H9 (cell line): Measurements from ENCODE around the gene ATG13. TPM values are rescaled to one million over a fixed set of nuclear protein-coding genes. Genes with fewer than 3 reads are reported as not detected.

ENCODE experiments used
- DNase-seq: peaks from one replicate; pipeline ENCODE4 v3.0.0-alpha.2; 2017
- H2AFZ ChIP-seq: one replicate; pipeline ENCODE4 v1.6.1; 2013; ENCODE audit warnings: mild to moderate bottlenecking, low read length, control low read depth, moderate library complexity
- H2AK5ac ChIP-seq: 2 replicates; pipeline ENCODE4 v1.6.1; 2013; ENCODE audit warnings: low read length, control low read depth, mixed read lengths; ENCODE audit not compliant: insufficient read length
- H2BK120ac ChIP-seq: one replicate; pipeline ENCODE4 v1.6.1; 2013; ENCODE audit warnings: low read depth, mild to moderate bottlenecking, low read length, control low read depth, inconsistent platforms; ENCODE audit not compliant: poor library complexity, severe bottlenecking
- H2BK12ac ChIP-seq: 2 replicates; pipeline ENCODE4 v1.6.1; 2013; ENCODE audit warnings: low read length, control low read depth, mixed read lengths, low read depth; ENCODE audit not compliant: insufficient read length
- H2BK15ac ChIP-seq: 2 replicates; pipeline ENCODE4 v1.6.1; 2013; ENCODE audit warnings: low read depth, low read length, control low read depth
- H2BK20ac ChIP-seq: one replicate; pipeline ENCODE4 v1.6.1; 2013; ENCODE audit warnings: low read depth, mild to moderate bottlenecking, low read length, control low read depth, inconsistent platforms; ENCODE audit not compliant: poor library complexity, severe bottlenecking
- H2BK5ac ChIP-seq: 2 replicates; pipeline ENCODE4 v1.6.1; 2013; ENCODE audit warnings: low read length, control low read depth, mixed read lengths; ENCODE audit not compliant: insufficient read length
- H3K14ac ChIP-seq: 2 replicates; pipeline ENCODE4 v1.6.1; 2013; ENCODE audit warnings: low read length, control low read depth; ENCODE audit not compliant: insufficient read depth
- H3K18ac ChIP-seq: 2 replicates; pipeline ENCODE4 v1.6.1; 2013; ENCODE audit warnings: low read depth, mild to moderate bottlenecking, mixed read lengths, low read length, control low read depth; ENCODE audit not compliant: insufficient read length
- H3K23ac ChIP-seq: 2 replicates; pipeline ENCODE4 v1.6.1; 2013; ENCODE audit warnings: low read length, control low read depth, mixed read lengths, low read depth; ENCODE audit not compliant: insufficient read length
- H3K23me2 ChIP-seq: 2 replicates; pipeline ENCODE4 v1.6.1; 2013; ENCODE audit warnings: low read depth, mild to moderate bottlenecking, mixed read lengths, low read length, control low read depth; ENCODE audit not compliant: insufficient read length, poor library complexity, severe bottlenecking
- H3K27ac ChIP-seq: 2 replicates; pipeline ENCODE4 v1.5.1; 2013; ENCODE audit warnings: low read length, control low read depth, mixed read lengths, low read depth; ENCODE audit not compliant: insufficient read length
- H3K27me3 ChIP-seq: 2 replicates; pipeline ENCODE4 v1.6.1; 2013; ENCODE audit warnings: low read length, control low read depth, inconsistent platforms; ENCODE audit not compliant: insufficient read depth
- H3K4ac ChIP-seq: 2 replicates; pipeline ENCODE4 v1.6.1; 2013; ENCODE audit warnings: low read depth, mild to moderate bottlenecking, control low read depth, inconsistent platforms, low read length, moderate library complexity
- H3K4me1 ChIP-seq: 2 replicates; pipeline ENCODE4 v1.6.1; 2013; ENCODE audit warnings: low read length, control low read depth, inconsistent platforms; ENCODE audit not compliant: insufficient read depth
- H3K4me2 ChIP-seq: 2 replicates; pipeline ENCODE4 v1.6.1; 2013; ENCODE audit warnings: low read length, control low read depth, mixed read lengths; ENCODE audit not compliant: insufficient read length, insufficient read depth
- H3K56ac ChIP-seq: 2 replicates; pipeline ENCODE4 v1.6.1; 2013; ENCODE audit warnings: low read depth, mild to moderate bottlenecking, mixed read lengths, low read length, control low read depth; ENCODE audit not compliant: insufficient read length
- H3K79me1 ChIP-seq: 2 replicates; pipeline ENCODE4 v1.6.1; 2013; ENCODE audit warnings: low read depth, mild to moderate bottlenecking, moderate library complexity, low read length, control low read depth, inconsistent platforms; ENCODE audit not compliant: insufficient read depth, poor library complexity, severe bottlenecking
- H3K79me2 ChIP-seq: 2 replicates; pipeline ENCODE4 v1.6.1; 2013; ENCODE audit warnings: low read length, control low read depth, inconsistent platforms; ENCODE audit not compliant: insufficient read depth
- H3K9ac ChIP-seq: 2 replicates; pipeline ENCODE4 v1.6.1; 2013; ENCODE audit warnings: low read length, control low read depth, mixed read lengths; ENCODE audit not compliant: insufficient read length; ENCODE audit errors: extremely low read depth
- H3K9me3 ChIP-seq: one replicate; pipeline ENCODE4 v1.6.1; 2013; ENCODE audit warnings: low read depth, low read length, inconsistent platforms; ENCODE audit not compliant: control insufficient read depth
- H3T11ph ChIP-seq: one replicate; pipeline ENCODE4 v1.6.1; 2013; ENCODE audit warnings: mild to moderate bottlenecking, low read length, control low read depth, inconsistent platforms
- H4K20me1 ChIP-seq: one replicate; pipeline ENCODE4 v1.6.1; 2013; ENCODE audit not compliant: control insufficient read depth, insufficient read length, insufficient read depth
- H4K5ac ChIP-seq: 2 replicates; pipeline ENCODE4 v1.6.1; 2013; ENCODE audit warnings: low read depth, mild to moderate bottlenecking, mixed read lengths, low read length, control low read depth; ENCODE audit not compliant: insufficient read length
- H4K8ac ChIP-seq: replicated peaks from 2 replicates; pipeline ENCODE4 v1.6.1; 2013; ENCODE audit warnings: low read length, control low read depth, mixed read lengths, low read depth; ENCODE audit not compliant: insufficient read length
- H4K91ac ChIP-seq: 2 replicates; pipeline ENCODE4 v1.6.1; 2013; ENCODE audit warnings: low read depth, mild to moderate bottlenecking, moderate library complexity, mixed read lengths, low read length, control low read depth; ENCODE audit not compliant: insufficient read length
- H3K27ac Mint-ChIP-seq, 3 experiments: 2 replicates in 2 of 3; 3 replicates in 1 of 3; pipeline ENCODE4 v1.8.0; 2020 to 2021; ENCODE audit warnings: mixed read lengths in 3 of 3, mild to moderate bottlenecking in 1 of 3, moderate library complexity in 1 of 3
- H3K27me3 Mint-ChIP-seq: 2 replicates; pipeline ENCODE4 v1.8.0; 2021; ENCODE audit warnings: low read depth, mild to moderate bottlenecking, moderate library complexity, mixed read lengths
- H3K36me3 Mint-ChIP-seq, 3 experiments: 2 replicates in 2 of 3; 3 replicates in 1 of 3; pipeline ENCODE4 v1.8.0; 2020 to 2021; ENCODE audit warnings: low read depth in 3 of 3, mixed read lengths in 3 of 3; ENCODE audit not compliant: insufficient read depth in 1 of 3
- H3K4me1 Mint-ChIP-seq, 2 experiments: 2 replicates each; pipeline ENCODE4 v1.8.0; 2020; ENCODE audit warnings: mixed read lengths in 2 of 2
- H3K4me3 Mint-ChIP-seq, 2 experiments: 2 replicates in 1 of 2; 3 replicates in 1 of 2; pipeline ENCODE4 v1.8.0; 2020 to 2021; ENCODE audit warnings: mild to moderate bottlenecking in 2 of 2, mixed read lengths in 2 of 2, moderate library complexity in 1 of 2
- H3K9me3 Mint-ChIP-seq, 2 experiments: 2 replicates in 1 of 2; 3 replicates in 1 of 2; pipeline ENCODE4 v1.8.0; 2020; ENCODE audit warnings: mild to moderate bottlenecking in 2 of 2, mixed read lengths in 2 of 2, moderate library complexity in 1 of 2
- WGBS: extraction: QIAGEN DNeasy Blood & Tissue Kit; methylation state at CpG from one replicate; pipeline ENCODE4 v1.1.7; 2013; ENCODE audit warnings: missing lambda C conversion rate, low lambda C conversion rate, mixed read lengths; ENCODE audit not compliant: insufficient read length; ENCODE audit errors: extremely low coverage; 5-methylcytosine and 5-hydroxymethylcytosine counted together
- total RNA-seq: library from RNA; stranded (reverse); gene quantifications from 2 replicates; pipeline ENCODE4 v1.2.1, GENCODE V29; 2021
- TF ChIP-seq, protein P1 (sequence below): fragments of 200-600 bp; sonication (generic); conservative IDR thresholded peaks from 3 replicates; pipeline ENCODE4 v1.8.0; 2021; ENCODE audit warnings: antibody characterized with exemption, mild to moderate bottlenecking

ATG13 gene
- total RNA-seq, 1 experiment from 2014 or later: 79.1 TPM

DNA sequence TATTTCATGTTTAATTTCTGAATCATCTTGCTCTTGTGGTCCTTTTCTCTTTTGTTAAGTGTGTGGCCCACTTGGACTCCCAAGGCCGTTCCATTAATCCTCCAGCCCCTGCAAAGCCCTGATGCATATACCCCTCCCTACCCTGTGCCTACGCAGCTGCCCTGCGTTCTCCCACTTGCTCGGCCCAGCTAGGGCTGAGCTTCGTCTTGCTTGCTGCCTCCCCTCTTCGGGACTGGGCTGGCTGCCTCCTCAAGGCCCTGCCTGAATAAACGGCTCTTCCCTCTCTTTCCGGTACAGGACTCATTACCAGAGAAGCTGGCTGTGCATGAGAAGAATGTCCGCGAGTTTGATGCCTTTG is 54.6 kb downstream of the ATG13 start:
- H3K56ac ChIP-seq: no peak overlapping the region
- no peak overlapping the region for H2BK120ac ChIP-seq
- no peaks in the 10 kb centered on the region for H3K79me2 ChIP-seq
- no peak overlapping the region for H3K4ac ChIP-seq
- no peak overlapping the region for H2BK20ac ChIP-seq
- no peaks in the 10 kb centered on the region for H4K20me1 ChIP-seq
- no peaks in the 10 kb centered on the region for H3K27me3 ChIP-seq
- no peak overlapping the region for H4K5ac ChIP-seq
- no peak overlapping the region for H4K8ac ChIP-seq
- H2BK15ac ChIP-seq: no peak overlapping the region
- no peaks in the 10 kb centered on the region for H3K23me2 ChIP-seq
- TF ChIP-seq, protein P1, sequence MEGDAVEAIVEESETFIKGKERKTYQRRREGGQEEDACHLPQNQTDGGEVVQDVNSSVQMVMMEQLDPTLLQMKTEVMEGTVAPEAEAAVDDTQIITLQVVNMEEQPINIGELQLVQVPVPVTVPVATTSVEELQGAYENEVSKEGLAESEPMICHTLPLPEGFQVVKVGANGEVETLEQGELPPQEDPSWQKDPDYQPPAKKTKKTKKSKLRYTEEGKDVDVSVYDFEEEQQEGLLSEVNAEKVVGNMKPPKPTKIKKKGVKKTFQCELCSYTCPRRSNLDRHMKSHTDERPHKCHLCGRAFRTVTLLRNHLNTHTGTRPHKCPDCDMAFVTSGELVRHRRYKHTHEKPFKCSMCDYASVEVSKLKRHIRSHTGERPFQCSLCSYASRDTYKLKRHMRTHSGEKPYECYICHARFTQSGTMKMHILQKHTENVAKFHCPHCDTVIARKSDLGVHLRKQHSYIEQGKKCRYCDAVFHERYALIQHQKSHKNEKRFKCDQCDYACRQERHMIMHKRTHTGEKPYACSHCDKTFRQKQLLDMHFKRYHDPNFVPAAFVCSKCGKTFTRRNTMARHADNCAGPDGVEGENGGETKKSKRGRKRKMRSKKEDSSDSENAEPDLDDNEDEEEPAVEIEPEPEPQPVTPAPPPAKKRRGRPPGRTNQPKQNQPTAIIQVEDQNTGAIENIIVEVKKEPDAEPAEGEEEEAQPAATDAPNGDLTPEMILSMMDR: no peak
- H2AK5ac ChIP-seq: no peak overlapping the region
- no CpG with 5 or more reads among the region's 10 CpGs for WGBS
- peaks cover 14 to 16% of the 10 kb centered on the region in 2 experiments for H3K4me1 Mint-ChIP-seq
- no peaks in the 10 kb centered on the region for H3K9me3 ChIP-seq
- no peak overlapping the region for H2BK12ac ChIP-seq
- no peak overlapping the region; a peak in 2 of 7 replicates for H3K27ac Mint-ChIP-seq
- no peak overlapping the region for H3K9ac ChIP-seq
- no peaks in the 10 kb centered on the region for H3K4me1 ChIP-seq
- H3T11ph ChIP-seq: no peak overlapping the region
- no peak overlapping the region; the same call in 1 of the 2 replicates for H3K14ac ChIP-seq
- no peak overlapping the region for H3K23ac ChIP-seq
- no peak overlapping the region for H3K27ac ChIP-seq
- H3K36me3 Mint-ChIP-seq: peaks cover 20 to 52% (median 50%) of the 10 kb centered on the region in 3 experiments; a peak in 6 of 7 replicates
- H3K9me3 Mint-ChIP-seq: no peaks in the 10 kb centered on the region
- no peaks in the 10 kb centered on the region for H3K27me3 Mint-ChIP-seq
- no peak for DNase-seq
- H4K91ac ChIP-seq: no peak overlapping the region
- no peak overlapping the region for H3K18ac ChIP-seq
- no peaks in the 10 kb centered on the region for H3K79me1 ChIP-seq
- H3K4me2 ChIP-seq: no peak overlapping the region
- H2BK5ac ChIP-seq: no peak overlapping the region
- H3K4me3 Mint-ChIP-seq: no peak overlapping the region; a peak in 1 of 5 replicates
- H2AFZ ChIP-seq: no peak overlapping the region
